HCT116 (cell line): Measurements from ENCODE around the gene GLI3. TPM values are rescaled to one million over a fixed set of nuclear protein-coding genes. Genes with fewer than 3 reads are reported as not detected.

ENCODE experiments used
- ATAC-seq: fragments of 200-7000 bp; cut with Tn5 transposase; 2 replicates; pipeline ENCODE4 v1.9.1; 2020; ENCODE audit warnings: mild to moderate bottlenecking, moderate library complexity
- BruUV-seq: library from RNA; stranded (reverse); fragments of 400-500 nt; replicated peaks from 2 replicates; lab custom pipeline; 2021; lab: Mats Ljungman, UMichigan
- CTCF ChIA-PET: fragments of 300-600 bp; sonication (Branson Sonifier 250); formaldehyde crosslinking; loops from one replicate; lab custom pipeline; 2021; ENCODE audit warnings: antibody characterized with exemption; lab: Charles Lee
- POLR2A ChIA-PET: fragments of 300-600, 350-600 bp; sonication (Branson Sonifier 250); formaldehyde crosslinking; loops from one replicate; lab custom pipeline; 2021; ENCODE audit warnings: antibody characterized with exemption; lab: Charles Lee
- RAD21 ChIA-PET, 2 experiments: fragments of 300-600 bp; sonication (Branson Sonifier 250); formaldehyde crosslinking; loops; one replicate each; lab custom pipeline; 2023; ENCODE audit warnings: low total read pairs in 2 of 2; ENCODE audit not compliant: uncharacterized antibody in 2 of 2, unreplicated experiment in 2 of 2, low non-redundant PET in 1 of 2; lab: Charles Lee
- DNase-seq: peaks from one replicate; pipeline ENCODE4 v3.0.0-alpha.2; 2010; ENCODE audit warnings: low read depth, low spot score
- H2AFZ ChIP-seq: fragments of 200-600 bp; shearing (Covaris generic), sonication (generic); 2 replicates; pipeline ENCODE4 v1.6.1; 2017; ENCODE audit warnings: low read depth, mixed run types, mixed read lengths, antibody characterized with exemption, low read length; ENCODE audit not compliant: poor library complexity, severe bottlenecking
- H3K27ac ChIP-seq: 2 replicates; pipeline ENCODE4 v1.5.1; 2012; ENCODE audit warnings: low read depth, low read length
- H3K27me3 ChIP-seq: fragments of 200-600 bp; sonication (generic); 2 replicates; pipeline ENCODE4 v1.6.1; 2016; ENCODE audit warnings: mixed run types, low read length, mixed read lengths; ENCODE audit not compliant: insufficient read depth
- H3K36me3 ChIP-seq, 2 experiments: fragments of 200-500 bp in 1 of 2; fragments of 200-600 bp in 1 of 2; sonication (Bioruptor generic) in 1 of 2; sonication (generic) in 1 of 2; 2 replicates each; pipeline versions ENCODE4 v1.5.1 to v1.6.1; 2014 to 2016; ENCODE audit warnings: low read length in 2 of 2, inconsistent platforms in 1 of 2, mixed read lengths in 1 of 2, mixed run types in 1 of 2; ENCODE audit not compliant: insufficient read depth in 2 of 2, control insufficient read depth in 1 of 2
- H3K4me1 ChIP-seq, 2 experiments: fragments of 200-600 bp in 1 of 2; sonication (generic) in 1 of 2; 2 replicates each; pipeline versions ENCODE4 v1.5.1 to v1.6.1; 2012 to 2017; ENCODE audit warnings: low read length in 2 of 2, inconsistent platforms in 1 of 2, mild to moderate bottlenecking in 1 of 2, mixed read lengths in 1 of 2, mixed run types in 1 of 2, moderate library complexity in 1 of 2; ENCODE audit not compliant: insufficient read depth in 2 of 2, control insufficient read depth in 1 of 2
- H3K4me2 ChIP-seq: fragments of 200-600 bp; sonication (generic); 2 replicates; pipeline ENCODE4 v1.6.1; 2017; ENCODE audit warnings: mixed run types, low read length, mixed read lengths
- H3K4me3 ChIP-seq, 2 experiments: fragments of 200-600 bp in 1 of 2; sonication (generic) in 1 of 2; replicated peaks in 1 of 2; 2 replicates each; pipeline ENCODE4 v1.5.1; 2011 to 2016; ENCODE audit warnings: low read length in 2 of 2, control low read depth in 1 of 2, low read depth in 1 of 2, mild to moderate bottlenecking in 1 of 2, mixed read lengths in 1 of 2, mixed run types in 1 of 2
- H3K79me2 ChIP-seq: fragments of 200-600 bp; sonication (generic); 2 replicates; pipeline ENCODE4 v1.6.1; 2017; ENCODE audit warnings: mild to moderate bottlenecking, mixed run types, low read length, moderate library complexity, mixed read lengths; ENCODE audit not compliant: insufficient read depth
- H3K9ac ChIP-seq: fragments of 200-600 bp; sonication (generic); 2 replicates; pipeline ENCODE4 v1.6.1; 2016; ENCODE audit warnings: low read length, mixed read lengths
- H3K9me2 ChIP-seq: fragments of 200-600 bp; sonication (generic), shearing (Covaris generic); 2 replicates; pipeline ENCODE4 v1.6.1; 2017; ENCODE audit warnings: mixed run types, mild to moderate bottlenecking, moderate library complexity; ENCODE audit not compliant: insufficient read depth
- H3K9me3 ChIP-seq, 2 experiments: fragments of 200-500 bp in 1 of 2; fragments of 200-600 bp in 1 of 2; sonication (Bioruptor generic) in 1 of 2; sonication (generic) in 1 of 2; 2 replicates each; pipeline ENCODE4 v1.6.1; 2014 to 2017; ENCODE audit warnings: low read length in 2 of 2, mixed read lengths in 2 of 2, inconsistent platforms in 1 of 2, low read depth in 1 of 2, mild to moderate bottlenecking in 1 of 2, mixed run types in 1 of 2, moderate library complexity in 1 of 2; ENCODE audit not compliant: control insufficient read depth in 1 of 2, insufficient read depth in 1 of 2
- H4K20me1 ChIP-seq: fragments of 200-600 bp; sonication (generic), shearing (Covaris generic); 2 replicates; pipeline ENCODE4 v1.6.1; 2017; ENCODE audit warnings: mixed run types, mild to moderate bottlenecking, moderate library complexity; ENCODE audit not compliant: insufficient read depth
- CEBPB ChIP-seq: IDR thresholded peaks from 2 replicates; pipeline ENCODE4 v1.6.1; 2012; ENCODE audit warnings: low read depth
- EGR1 ChIP-seq: IDR thresholded peaks from 2 replicates; pipeline ENCODE4 v1.6.1; 2012; ENCODE audit warnings: low read depth
- EZH2 ChIP-seq: fragments of 200-600 bp; sonication (generic); IDR thresholded peaks from 2 replicates; pipeline ENCODE4 v1.6.1; 2017; ENCODE audit warnings: antibody characterized with exemption, mixed run types
- EZH2phosphoT487 ChIP-seq: fragments of 200-600 bp; IDR thresholded peaks from 2 replicates; pipeline ENCODE4 v1.6.1; 2018; ENCODE audit warnings: antibody characterized with exemption, borderline replicate concordance
- POLR2A ChIP-seq: IDR thresholded peaks from 2 replicates; pipeline ENCODE4 v1.7.0; 2011; ENCODE audit warnings: borderline replicate concordance; ENCODE audit not compliant: insufficient read depth, insufficient read length; ENCODE audit errors: extremely low read depth
- POLR2AphosphoS5 ChIP-seq: IDR thresholded peaks from 2 replicates; pipeline ENCODE4 v1.6.1; 2011; ENCODE audit warnings: mild to moderate bottlenecking, low read depth, low read length, moderate library complexity
- RAD21 ChIP-seq: IDR thresholded peaks from 2 replicates; pipeline ENCODE4 v1.6.1; 2012; ENCODE audit warnings: low read depth, mild to moderate bottlenecking
- SIN3A ChIP-seq: IDR thresholded peaks from 2 replicates; pipeline ENCODE4 v1.6.1; 2012; ENCODE audit warnings: low read depth
- SP1 ChIP-seq: IDR thresholded peaks from 2 replicates; pipeline ENCODE4 v1.6.1; 2012; ENCODE audit warnings: low read depth
- YY1 ChIP-seq: IDR thresholded peaks from 2 replicates; pipeline ENCODE4 v1.6.1; 2011; ENCODE audit warnings: low read length, low read depth, moderate library complexity, mild to moderate bottlenecking; ENCODE audit not compliant: insufficient replicate concordance; ENCODE audit errors: extremely low read depth
- ZFX ChIP-seq: fragments of 450-650 bp; IDR thresholded peaks from 2 replicates; pipeline ENCODE4 v1.6.1; 2017
- intact Hi-C: fragments of 100-400 bp; cut with micrococcal nuclease; formaldehyde crosslinking; loops from 2 replicates; pipeline ENCODE4 v1.10.0; 2022
- total RNA-seq: library from RNA; stranded (reverse); gene quantifications from one replicate; pipeline ENCODE4 v1.2.1, GENCODE V29; 2021; ENCODE audit not compliant: unreplicated experiment
- TF ChIP-seq, protein P1 (sequence below): IDR thresholded peaks from 2 replicates; pipeline ENCODE4 v1.6.1; 2012
- TF ChIP-seq, protein P2 (sequence below): IDR thresholded peaks from 2 replicates; pipeline ENCODE4 v1.6.1; 2011; ENCODE audit warnings: mild to moderate bottlenecking, low read length, moderate library complexity; ENCODE audit not compliant: insufficient replicate concordance; ENCODE audit errors: extremely low read depth
- TF ChIP-seq, protein P3 (sequence below): IDR thresholded peaks from 2 replicates; pipeline ENCODE4 v1.6.1; 2012

Gene GLI3
- total RNA-seq, 1 experiment from 2014 or later = 0.07 TPM

DNA sequence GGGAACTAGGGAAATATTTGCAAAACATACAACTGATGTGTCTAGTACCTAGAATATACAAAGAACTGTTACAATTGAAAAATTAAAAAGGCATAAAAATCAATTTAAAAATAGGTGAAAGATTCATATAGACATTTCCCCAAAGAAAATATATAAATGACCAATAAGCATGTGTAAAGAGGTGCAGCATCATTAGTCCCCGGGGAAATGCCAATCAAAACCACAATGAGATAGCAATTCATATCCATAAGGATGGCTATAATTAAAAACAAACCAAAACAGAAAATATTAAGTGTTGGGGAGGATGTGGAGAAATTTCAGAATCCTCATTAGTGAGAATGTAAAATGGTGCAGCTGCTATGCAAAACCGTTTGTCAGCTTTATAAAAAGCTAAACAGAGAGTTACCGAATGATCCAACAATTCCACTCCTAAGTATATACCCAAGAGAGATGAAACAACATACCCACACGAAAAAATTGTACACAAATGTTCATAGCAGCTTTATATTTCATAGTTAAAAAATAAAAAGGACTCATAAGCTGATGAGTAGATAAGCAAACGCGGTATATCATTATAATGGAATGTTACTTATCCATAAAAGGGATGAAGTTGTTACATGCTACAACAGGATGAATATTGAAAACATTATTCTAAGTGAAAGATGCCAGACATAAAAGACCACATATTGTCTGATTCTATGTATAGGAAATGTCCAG is 324.0 kb downstream of the GLI3 start:
- Histone ChIP-seq H3K9me2 (no peaks in the 10 kb centered on the region), H3K36me3 (no peaks in the 10 kb centered on the region), H3K4me1 (no peaks in the 10 kb centered on the region), H3K4me3 (no peak overlapping the region), H3K4me2 (no peak overlapping the region), H3K79me2 (no peaks in the 10 kb centered on the region), H3K27ac (no peak overlapping the region), H3K9me3 (no peaks in the 10 kb centered on the region; a peak in 1 of 4 replicates), H3K27me3 (no peaks in the 10 kb centered on the region), H3K9ac (no peak overlapping the region), H4K20me1 (no peaks in the 10 kb centered on the region), H2AFZ (no peak overlapping the region)
- RAD21 ChIA-PET = no interaction called here
- POLR2A ChIA-PET = no interaction called here
- BruUV-seq = no TSS peak
- DNase-seq = no peak
- CTCF ChIA-PET = no interaction called here
- intact Hi-C loops = no loop called here
- ATAC-seq = no peak
- no peak for TF ChIP-seq EGR1
- no peak for TF ChIP-seq POLR2A
- TF ChIP-seq YY1 = no peak
- no peak for TF ChIP-seq CEBPB
- no peak for TF ChIP-seq EZH2
- no peak for TF ChIP-seq POLR2AphosphoS5
- no peak for TF ChIP-seq SIN3A
- no peak for TF ChIP-seq EZH2phosphoT487
- TF ChIP-seq RAD21 = no peak
- TF ChIP-seq, protein P1, sequence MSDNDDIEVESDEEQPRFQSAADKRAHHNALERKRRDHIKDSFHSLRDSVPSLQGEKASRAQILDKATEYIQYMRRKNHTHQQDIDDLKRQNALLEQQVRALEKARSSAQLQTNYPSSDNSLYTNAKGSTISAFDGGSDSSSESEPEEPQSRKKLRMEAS = no peak
- TF ChIP-seq SP1 = no peak
- TF ChIP-seq, protein P2, sequence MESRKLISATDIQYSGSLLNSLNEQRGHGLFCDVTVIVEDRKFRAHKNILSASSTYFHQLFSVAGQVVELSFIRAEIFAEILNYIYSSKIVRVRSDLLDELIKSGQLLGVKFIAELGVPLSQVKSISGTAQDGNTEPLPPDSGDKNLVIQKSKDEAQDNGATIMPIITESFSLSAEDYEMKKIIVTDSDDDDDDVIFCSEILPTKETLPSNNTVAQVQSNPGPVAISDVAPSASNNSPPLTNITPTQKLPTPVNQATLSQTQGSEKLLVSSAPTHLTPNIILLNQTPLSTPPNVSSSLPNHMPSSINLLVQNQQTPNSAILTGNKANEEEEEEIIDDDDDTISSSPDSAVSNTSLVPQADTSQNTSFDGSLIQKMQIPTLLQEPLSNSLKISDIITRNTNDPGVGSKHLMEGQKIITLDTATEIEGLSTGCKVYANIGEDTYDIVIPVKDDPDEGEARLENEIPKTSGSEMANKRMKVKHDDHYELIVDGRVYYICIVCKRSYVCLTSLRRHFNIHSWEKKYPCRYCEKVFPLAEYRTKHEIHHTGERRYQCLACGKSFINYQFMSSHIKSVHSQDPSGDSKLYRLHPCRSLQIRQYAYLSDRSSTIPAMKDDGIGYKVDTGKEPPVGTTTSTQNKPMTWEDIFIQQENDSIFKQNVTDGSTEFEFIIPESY = no peak
- no peak for TF ChIP-seq ZFX
- TF ChIP-seq, protein P3, sequence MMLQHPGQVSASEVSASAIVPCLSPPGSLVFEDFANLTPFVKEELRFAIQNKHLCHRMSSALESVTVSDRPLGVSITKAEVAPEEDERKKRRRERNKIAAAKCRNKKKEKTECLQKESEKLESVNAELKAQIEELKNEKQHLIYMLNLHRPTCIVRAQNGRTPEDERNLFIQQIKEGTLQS = no peak
